GM19035 (cell line): ENCODE data around the gene AP2S1.
A peak's percentile ranks its signal among the peaks of the same experiment; 100 is the strongest.
"Not testable (repeated sequence)": the region's sequence is repeated elsewhere in the genome, so short reads cannot be mapped to it uniquely, and the experiment has no call there.

ENCODE experiments used
- ATAC-seq: cut with Tn5 transposase; IDR thresholded peaks from one replicate; pipeline ENCODE4 v1.9.1; 2021; ENCODE audit not compliant: unreplicated experiment

AP2S1 gene

DNA sequence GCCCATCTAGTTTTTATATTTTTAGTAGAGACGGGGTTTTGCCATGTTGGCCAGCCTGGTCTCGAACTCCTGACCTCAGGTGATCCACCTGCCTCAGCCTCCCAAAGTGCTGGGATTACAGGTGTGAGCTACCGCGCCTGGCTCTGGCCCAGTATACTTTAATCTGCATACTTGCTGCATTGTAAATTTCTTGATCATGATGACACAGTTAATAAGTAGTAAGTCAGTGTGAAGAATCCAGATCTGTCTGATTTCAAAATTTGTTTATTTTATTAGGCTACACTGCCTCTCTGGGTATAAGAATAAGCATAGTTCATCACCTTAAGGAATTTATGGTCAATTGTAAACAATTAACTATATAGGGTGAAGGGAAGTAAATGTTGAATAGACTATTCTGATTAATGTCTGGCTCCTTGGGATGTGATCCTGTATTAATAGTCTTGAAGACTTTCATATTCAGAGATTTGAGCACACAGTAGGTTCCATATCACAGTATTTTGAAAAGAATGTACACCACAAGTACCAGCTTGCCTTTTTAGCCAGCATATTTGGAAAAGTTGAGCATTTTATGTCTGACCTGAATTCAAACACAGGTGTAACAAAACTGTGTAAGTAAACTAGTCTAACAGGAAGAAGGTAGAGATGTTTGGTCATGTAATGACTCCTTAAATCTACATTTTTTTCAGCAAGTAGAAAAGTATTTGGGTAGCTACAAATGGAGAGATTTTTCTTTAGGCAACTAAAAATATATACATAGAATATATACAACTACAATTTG is 17.6 kb upstream of the AP2S1 start:
- no peak for ATAC-seq

DNA sequence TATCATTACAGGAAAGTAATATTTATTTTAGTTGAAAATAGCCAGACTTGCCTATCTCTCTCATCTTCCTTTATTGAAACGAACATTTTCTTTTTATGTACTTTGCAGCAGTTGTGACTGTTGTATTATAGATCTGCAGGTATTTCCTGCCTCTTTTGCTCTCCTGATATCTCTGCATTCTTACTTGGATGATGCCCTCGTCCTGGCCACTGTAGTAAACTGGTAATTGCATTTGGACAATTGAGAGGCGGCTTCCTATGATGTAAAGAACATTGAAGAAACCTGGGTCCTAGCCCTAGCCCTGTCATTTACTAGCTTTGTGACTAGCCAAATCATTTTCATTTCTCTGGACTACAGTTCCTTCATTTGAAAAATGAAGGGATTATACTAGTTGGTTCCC is 16.5 kb upstream of the AP2S1 start:
- ATAC-seq = no peak

DNA sequence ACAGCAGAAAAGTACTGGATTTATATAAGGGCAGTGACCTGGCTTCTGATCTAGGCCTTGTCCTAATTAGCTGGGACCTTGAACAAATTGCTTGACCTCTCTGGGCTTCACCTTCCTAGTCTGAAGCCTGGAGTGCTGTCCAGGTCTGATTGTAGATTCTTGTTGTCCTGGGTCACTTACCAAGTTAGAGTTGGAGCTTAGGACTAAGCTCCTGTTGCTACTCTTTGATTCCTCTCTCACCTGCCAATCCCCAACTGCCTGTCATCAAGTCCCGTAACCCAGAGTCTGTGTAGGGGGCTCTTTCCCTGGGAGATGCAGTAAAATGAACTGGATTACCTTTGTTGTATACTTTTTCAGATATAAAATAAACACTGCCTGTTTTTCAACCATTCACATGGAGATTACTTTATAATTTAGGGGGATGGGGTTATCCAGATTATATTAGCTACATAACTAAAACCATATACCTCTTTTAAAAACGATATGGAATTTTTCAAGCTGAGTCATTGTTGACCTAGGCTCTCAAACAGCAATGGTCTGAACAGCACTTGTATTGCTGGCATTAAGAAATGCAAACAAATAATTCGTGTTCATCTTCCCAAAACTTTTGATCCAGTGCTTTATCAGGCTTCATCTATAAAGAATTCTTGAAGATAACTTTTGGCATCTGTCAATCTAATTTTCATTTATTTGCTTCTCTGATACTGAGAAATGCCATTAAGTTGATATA is 15.9 kb upstream of the AP2S1 start:
- no peak for ATAC-seq

DNA sequence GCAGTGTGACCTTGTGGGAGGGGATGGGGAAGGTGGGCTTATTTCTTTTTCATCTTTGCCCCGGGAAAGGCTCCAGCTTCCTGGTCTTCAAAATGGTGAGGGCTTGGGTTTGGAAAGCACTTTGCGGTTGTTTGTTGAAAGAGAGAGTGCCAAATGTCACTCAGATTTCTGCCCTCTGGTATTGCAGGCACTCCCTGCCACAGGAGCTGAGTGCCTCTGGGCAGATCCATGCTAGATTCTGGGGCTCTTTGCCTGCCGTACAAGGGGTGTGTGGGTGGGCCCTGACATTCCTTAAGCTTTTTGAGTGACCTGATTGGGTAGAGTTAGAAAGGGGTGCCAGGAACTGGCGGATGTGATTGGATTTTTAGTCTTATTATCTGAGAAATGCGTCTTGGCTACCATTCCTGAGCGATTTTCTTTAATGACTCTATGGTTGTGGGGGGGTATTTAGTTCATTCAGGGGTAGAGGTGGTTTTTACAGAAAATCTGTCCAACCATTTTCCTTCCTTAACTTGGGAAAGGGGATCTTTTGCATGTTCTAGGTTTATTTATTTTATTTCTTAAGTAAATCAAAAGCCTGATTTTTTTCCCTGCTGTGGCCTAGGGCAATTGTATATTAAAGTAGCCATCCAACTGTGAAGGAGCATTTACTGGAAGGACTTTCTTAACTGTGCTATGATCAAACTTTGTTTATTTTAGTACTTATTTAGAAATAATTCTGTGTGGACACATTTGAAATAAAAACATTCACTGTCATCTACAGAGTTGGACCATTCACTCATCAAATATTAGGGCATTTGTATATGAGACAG is 13.4 kb upstream of the AP2S1 start:
- no peak for ATAC-seq

DNA sequence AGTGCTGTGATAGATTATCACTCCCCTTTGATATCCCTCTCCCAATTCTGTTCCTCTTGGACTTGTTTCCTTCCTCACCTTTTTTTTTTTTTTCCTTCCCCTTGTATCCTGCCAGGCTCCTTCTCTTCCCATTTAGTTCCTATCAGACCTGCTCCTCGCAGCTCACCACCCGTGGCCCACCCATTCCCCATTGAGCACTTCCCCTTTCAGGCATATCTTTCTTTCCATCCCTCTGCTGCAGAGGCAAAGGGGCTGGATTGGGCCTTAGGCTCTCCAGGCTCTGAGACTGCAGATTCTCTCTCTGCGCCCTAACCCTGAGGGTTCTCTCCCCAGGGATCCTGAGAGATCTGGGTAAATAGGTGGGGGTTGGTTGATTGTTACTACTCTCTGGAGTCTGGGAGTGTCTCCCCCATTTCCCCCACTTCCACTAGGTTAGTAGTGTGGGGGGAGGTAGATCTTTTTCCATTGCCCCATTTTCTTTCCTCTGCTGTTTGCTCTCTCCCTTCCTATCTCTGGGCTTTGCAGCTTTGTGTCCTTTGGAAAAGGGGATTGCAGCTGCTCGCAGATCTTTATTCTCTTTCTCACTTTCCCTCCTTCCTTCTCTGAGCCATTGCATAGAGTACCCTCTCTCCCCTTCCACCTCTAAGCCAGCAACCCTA is 12.5 kb upstream of the AP2S1 start:
- no peak for ATAC-seq

DNA sequence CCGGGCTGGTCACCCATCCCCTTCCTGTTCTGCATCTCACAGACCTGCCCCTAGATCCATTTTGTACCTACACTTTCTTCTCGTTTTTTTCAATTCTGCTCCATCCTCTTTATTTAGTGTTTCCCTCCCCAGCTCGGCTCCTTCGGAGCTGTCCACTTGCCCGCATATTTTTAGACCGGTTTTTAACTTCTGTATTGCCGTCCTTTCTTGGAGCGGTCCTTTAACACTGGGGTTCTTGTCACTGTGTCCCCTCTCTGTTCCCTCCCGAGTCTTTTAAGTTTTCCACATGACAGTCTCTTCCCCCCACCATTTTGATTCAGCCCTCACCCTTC is 11.8 kb upstream of the AP2S1 start:
- no peak for ATAC-seq

DNA sequence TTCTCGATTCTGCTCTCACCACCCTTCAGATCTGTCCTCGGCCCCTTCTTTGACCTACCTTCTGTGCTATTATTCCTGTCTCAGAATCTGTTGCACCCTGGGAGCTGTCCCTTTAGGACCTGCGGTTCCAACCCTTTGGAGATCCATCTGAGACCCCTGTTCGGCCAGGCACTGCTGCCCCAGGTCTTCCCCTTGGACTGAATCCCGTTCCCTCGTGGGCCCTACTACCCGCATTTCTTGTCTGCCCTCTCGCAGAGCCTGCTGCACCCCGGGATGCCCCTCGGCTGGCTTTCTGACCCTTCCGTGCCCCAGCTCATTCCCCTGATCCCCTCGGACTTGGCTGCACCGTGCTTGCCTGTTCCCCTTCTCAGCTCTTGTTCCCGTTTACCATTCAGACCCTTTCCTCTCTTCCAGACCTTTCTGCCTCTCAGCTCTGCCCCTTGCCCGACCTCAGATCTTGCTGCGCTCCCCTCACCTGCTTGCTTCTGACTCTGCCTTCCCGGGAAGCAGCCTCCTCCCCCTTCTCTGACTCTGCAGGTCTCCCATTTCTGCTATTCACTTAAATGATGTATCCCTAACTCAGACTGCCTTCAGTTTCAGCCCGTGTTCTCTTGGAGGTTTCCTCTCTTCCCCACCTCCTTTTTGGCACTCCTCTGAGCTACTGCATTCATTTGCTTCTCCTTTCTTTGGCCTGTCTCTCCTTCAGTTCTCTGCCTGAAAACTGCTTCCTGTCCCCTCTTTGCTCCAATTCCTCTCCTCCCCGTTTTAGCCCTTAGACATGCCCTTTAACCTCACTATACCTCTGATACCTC is 11.3 kb upstream of the AP2S1 start:
- ATAC-seq = no peak

DNA sequence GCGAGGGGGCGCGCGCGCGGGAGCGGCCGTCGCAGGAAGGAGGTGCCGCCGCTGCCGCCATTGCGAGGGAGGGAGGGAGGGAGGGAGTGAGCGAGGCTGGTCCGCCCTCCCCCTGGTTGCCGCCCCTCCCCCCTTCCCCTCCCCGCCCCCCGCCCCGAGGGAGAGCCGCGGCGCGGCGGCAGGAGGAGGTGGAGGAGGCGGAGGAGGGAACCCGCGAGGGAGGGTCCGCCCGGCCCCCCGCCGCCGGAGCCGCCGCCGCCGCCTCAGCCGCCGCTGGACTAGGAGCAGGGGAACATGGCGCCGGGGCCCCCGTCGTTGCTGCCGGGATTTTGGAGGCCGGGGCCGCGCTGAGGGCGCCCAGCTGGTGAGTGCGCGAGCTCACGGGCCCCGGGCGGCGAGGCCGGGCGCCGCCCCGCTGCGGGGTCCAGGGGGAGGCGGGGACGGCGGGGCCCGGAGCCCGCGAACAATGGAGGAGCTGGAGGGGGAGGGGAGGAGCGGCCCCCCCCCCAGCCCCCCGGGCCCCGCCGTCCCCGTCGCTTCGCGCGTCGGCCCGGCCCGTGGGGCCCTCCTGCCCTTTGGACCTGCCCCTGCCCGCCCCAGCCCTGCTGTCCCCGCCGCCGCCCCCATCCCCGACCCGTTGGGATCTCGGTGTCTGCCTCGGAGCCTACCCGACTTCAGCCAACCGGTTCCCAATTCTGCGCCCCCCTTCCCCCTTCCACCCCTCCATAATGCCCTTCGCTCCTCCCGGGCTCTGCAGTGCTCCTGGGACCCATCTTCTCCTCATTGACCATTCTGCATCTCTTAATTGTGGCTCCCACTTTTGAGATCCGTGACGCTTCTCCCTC is 10.4 kb upstream of the AP2S1 start, which contains the start of gene ARHGAP35:
Gene ARHGAP35 (plus strand): TSS at position 152 of the 845 bp plus-strand sequence. CDS start 57,679 bp downstream, outside the sequence.
- ATAC-seq = peak; percentile 12

DNA sequence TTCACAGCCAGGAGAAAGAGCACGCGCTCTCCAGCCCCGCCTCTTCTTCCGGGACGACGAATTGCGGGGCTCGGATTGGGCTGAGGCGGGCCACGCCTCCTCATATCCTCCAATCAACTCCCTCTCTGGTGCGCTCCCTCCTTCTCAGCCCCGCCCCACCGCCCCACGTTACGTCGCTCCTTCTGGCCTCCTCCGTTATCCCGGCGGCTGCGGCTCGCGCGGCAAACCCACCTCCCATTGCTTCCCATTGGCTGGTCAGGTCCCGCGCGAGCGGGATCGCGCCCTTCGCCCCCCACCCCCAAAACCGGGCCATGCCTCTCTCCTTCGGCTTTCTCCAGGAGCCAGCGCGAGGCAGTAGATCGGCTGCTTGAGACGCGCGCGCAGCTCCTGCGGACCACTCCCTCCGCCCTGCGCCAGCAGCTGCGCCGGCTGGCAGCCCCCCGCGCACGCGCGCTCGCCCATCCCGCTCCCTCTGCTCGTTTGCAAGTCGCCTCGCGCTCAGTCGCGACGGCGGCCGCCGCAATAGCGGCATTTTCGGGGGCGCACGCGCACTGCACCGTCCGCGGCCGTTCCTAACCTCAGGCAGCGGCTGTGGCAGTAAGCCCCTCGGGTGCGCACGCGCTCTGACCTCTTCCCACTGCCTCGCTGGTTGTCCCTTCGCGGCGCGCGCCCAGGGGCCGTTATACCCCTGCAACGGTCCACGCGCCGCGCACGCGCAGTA is 9.6 kb upstream of the AP2S1 start:
- ATAC-seq = peak; percentile 71

DNA sequence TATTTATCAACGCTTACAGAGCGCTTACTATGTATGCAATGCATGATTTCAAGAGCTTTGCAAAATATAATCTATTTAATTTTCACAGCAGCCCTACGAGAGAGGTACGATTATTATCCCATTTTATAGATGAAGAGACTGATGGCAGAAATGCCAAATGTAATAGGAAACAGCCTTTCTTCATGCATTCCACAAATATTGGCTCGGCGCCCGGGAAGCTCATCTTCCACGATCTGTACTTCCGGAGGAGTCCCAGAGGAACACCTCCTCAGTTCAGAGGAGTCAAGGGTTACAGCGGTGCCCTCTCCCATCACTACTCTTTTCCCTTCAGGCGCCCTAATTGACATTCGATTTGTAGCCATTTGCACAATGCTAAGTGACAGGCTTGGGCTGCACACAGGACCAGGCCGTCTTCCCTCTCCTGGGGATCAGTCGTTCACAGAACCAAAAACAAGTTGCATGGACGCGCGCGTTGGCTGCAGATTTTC is 9.0 kb upstream of the AP2S1 start:
- ATAC-seq = no peak

DNA sequence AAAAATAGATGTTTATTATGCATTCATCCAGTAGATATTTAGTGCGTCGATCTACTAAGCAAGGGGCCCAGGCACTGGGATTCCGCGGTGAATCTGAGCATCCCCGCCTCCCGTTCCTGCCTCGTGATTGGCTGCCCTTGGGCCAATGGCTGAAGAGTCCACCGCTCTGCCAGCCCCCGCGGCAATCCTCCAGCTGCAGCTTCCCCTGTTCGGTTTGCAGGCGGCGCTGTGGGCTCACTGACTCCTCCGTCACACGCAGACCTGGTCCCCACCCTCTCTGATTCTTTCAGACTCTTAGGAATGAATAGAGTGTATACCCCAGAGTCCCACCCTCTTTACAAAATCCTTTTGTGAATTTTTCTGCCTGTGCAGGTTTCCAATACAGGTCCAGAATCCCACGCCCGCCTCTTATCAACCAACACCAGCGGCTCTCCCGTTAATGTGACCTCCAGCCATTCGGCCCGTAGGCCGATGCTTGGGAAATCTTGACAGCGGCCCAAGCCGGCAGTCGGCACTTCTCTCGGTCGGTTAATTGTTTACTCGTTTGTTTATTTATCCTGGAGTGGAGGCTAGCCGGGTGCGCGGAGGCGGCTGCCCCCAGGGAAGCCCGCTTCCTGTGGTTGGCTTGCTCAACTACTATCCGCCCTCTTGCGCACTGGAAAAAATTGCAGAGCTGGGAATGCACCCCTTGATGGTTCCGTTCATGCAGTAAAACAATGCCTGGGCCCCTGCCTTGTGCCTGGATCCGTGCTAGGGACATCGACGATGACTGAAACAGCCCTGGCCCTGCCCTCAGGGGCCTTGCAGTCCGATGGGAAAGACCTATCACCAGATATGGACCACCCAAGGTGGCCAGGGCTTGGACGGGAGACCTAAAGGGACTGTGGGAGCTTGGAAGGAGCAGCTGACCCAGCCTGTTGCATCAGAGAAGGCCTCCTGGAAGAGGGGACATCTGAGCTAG is 5.7 kb upstream of the AP2S1 start:
- ATAC-seq = peak; percentile 41

DNA sequence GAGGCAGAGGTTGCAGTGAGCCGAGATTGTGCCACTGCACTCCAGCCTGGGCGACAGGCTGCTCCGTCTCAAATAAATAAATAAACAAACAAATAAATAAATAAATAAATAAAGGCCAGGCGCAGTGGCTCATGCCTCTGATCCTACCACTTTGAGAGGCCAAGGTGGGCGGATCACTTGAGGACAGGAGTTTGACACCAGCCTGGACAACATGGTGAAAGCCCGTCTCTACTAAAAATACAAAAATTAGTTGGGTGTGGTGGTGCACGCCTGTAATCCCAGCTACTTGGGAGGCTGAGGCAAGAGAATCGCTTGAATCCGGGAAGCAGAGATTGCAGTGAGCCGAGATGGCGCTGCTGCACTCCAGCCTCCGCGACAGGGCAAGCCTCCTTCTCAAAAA is 4.1 kb upstream of the AP2S1 start:
- ATAC-seq = not testable (repeated sequence)

DNA sequence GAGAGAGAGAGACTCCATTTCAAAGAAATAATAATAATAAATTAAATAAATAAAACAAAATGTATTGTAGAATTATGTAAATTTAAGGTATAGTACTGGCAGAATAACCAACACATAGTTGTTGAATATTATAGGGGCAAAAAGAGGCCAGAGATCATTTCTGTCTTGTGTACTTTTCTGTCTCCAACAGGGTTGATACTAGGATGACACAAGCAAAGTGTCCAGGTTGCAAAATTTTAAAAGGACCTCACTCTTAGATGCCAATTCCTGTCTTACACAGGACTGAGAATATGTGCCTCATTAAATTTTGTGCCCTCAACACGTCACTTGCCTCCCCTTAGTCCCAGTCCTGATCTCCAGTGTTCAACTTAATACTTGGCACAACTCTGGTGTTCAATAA is 2.2 kb upstream of the AP2S1 start:
- ATAC-seq = no peak

DNA sequence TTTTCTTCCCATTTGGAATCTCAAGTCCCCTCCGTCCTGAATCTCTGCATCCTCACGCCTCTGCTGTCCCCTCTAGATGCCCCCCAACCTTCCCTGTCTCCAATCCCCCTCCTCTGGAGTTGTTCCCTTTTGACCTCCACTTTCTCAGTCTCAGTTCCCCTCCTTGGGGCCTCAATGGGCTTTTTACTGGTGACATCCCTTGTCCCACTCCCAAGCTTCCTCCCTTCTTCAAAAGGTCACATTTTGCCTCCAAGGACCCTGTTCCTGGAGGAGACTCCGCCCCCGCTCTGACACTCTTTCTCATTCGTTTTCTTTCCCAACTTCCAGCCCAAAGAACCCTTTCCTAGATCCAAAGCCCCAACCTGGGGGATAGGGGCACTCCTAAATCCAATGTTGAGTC is 1.0 kb downstream of the AP2S1 start:
- no peak for ATAC-seq

DNA sequence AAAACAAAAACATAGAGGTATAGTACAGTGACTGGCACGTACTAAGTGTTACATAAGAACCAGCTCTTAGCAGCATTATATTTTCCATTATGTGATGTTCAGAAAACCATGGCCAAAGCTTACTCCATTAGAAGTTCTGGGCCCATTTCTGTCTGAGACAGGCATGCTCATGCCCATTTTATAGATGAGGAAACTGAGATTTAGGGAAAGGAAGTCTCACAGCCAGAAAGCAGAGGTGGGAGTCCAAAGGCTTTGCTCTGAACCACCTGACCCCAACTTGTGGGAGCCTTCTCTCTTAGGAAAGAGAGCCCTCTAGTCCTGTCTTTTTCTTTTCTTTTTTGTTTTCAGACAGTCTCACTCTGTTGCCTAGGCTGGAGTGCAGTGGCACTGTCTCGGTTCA is 2.3 kb downstream of the AP2S1 start:
- ATAC-seq = no peak

DNA sequence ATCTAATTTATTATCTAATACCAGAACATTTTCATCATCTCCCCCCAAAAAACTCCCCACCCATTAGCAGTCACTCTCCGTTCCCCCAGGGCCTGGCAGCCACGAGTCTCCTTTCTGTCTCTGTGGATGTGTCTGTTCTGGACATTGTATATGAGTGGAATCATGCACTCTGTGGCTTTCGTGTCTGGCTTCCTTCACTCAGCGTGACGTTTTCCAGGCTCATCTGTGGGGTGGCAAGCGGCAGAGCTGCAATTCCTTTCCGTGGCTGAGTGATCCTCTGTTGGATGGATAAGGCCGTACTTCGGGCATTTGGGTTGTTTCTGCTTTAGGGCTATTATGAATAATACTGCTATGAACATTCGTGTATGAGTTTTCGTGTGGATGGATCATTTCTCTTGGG is 3.1 kb downstream of the AP2S1 start:
- no peak for ATAC-seq

DNA sequence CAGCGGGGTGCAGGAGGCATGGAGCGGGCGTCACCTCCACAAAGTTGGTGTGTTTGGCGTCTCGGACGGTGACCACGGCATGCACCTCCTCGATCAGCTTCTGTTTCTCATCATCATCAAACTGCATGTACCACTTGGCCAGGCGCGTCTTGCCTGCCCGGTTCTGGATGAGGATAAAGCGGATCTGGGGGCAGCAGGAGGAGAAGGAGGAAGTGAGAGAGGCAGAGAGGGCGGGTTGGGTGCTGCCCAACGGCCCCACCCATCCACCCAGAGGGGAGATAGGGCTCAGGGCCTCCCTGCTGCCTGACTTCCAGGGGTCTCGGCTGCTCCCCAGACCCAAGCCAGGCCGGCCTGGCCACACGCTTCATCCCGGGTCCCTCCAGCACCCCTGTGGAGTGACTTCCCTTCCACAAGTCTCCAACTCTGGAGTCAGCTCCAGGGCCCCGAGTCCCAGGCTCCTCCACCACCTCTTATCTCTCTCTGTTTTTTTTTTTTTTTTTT is 4.6 kb downstream of the AP2S1 start:
- ATAC-seq = no peak
